ENCODE results near the gene TXNRD2. TPM values are rescaled to one million over a fixed set of nuclear protein-coding genes. Genes with fewer than 3 reads are reported as not detected.

TXNRD2 gene
- total RNA-seq, 1 experiment from 2014 or later, result 22.9 TPM

- H3K14ac ChIP-seq (ENCODE audit: insufficient read depth, low read length), result no peak overlapping the region
- no peak for DNase-seq
- no peaks in the 10 kb centered on the region for H3K4me1 ChIP-seq (ENCODE audit: insufficient read depth, low read length)
Measured at GRCh38 chr22:19836512-19836911, 105.1 kb downstream of the TXNRD2 start.

More at GRCh38 chr22:19836512-19836911, 105.1 kb downstream of the TXNRD2 start:
- Mint-ChIP-seq H3K27me3 (ENCODE audit: low read depth) (no peaks in the 10 kb centered on the region), H3K4me3 (no peak overlapping the region), H3K4me1 (no peaks in the 10 kb centered on the region), H3K27ac (no peak overlapping the region), H3K9me3 (no peaks in the 10 kb centered on the region), H3K36me3 (ENCODE audit: insufficient read depth in 1 of 3, low read depth in 3 of 3) (no peaks in the 10 kb centered on the region)
- H3K79me2 ChIP-seq (ENCODE audit: insufficient read depth, low read length), result no peaks in the 10 kb centered on the region
- H3K27ac ChIP-seq (ENCODE audit: insufficient read length, low read depth, low read length), result no peak overlapping the region
- no peak overlapping the region for H4K5ac ChIP-seq (ENCODE audit: insufficient read length, low read depth, low read length)
- H2BK5ac ChIP-seq (ENCODE audit: insufficient read length, low read length), result no peak overlapping the region
- H2AFZ ChIP-seq (ENCODE audit: low read length), result no peak overlapping the region
- no peak overlapping the region for H2AK5ac ChIP-seq (ENCODE audit: insufficient read length, low read length)
- H3K27me3 ChIP-seq (ENCODE audit: insufficient read depth, low read length), result no peaks in the 10 kb centered on the region
- H3K18ac ChIP-seq (ENCODE audit: insufficient read length, low read depth, low read length), result no peak overlapping the region
- H3K9me3 ChIP-seq (ENCODE audit: control insufficient read depth, low read depth, low read length), result no peaks in the 10 kb centered on the region
- no peak overlapping the region for H3T11ph ChIP-seq (ENCODE audit: low read length)
- H3K4me2 ChIP-seq (ENCODE audit: insufficient read depth, insufficient read length, low read length), result no peak overlapping the region
- no peak for TF ChIP-seq CTCF (conservative IDR thresholded peaks at IDR 0.05)
- no peak overlapping the region for H3K9ac ChIP-seq (ENCODE audit: extremely low read depth, insufficient read length, low read length)
- no peaks in the 10 kb centered on the region for H3K79me1 ChIP-seq (ENCODE audit: insufficient read depth, low read depth, low read length, poor library complexity, severe bottlenecking)
- no peak overlapping the region for H3K23ac ChIP-seq (ENCODE audit: insufficient read length, low read depth, low read length)
- H2BK120ac ChIP-seq (ENCODE audit: low read depth, low read length, poor library complexity, severe bottlenecking), result no peak overlapping the region
- no peak overlapping the region for H4K91ac ChIP-seq (ENCODE audit: insufficient read length, low read depth, low read length)
- no peak overlapping the region for H2BK20ac ChIP-seq (ENCODE audit: low read depth, low read length, poor library complexity, severe bottlenecking)
- H3K4ac ChIP-seq (ENCODE audit: low read depth, low read length), result no peak overlapping the region
- H3K56ac ChIP-seq (ENCODE audit: insufficient read length, low read depth, low read length), result no peak overlapping the region
- H2BK15ac ChIP-seq (ENCODE audit: low read depth, low read length), result no peak overlapping the region
- no peak overlapping the region for H2BK12ac ChIP-seq (ENCODE audit: insufficient read length, low read depth, low read length)
- H3K23me2 ChIP-seq (ENCODE audit: insufficient read length, low read depth, low read length, poor library complexity, severe bottlenecking), result no peaks in the 10 kb centered on the region
- H4K8ac ChIP-seq (replicated peaks; ENCODE audit: insufficient read length, low read depth, low read length), result no peak overlapping the region
- H4K20me1 ChIP-seq (ENCODE audit: control insufficient read depth, insufficient read depth, insufficient read length), result no peaks in the 10 kb centered on the region
